ENCODE data around the gene WNK1. TPM values are rescaled to one million over a fixed set of nuclear protein-coding genes. Genes with fewer than 3 reads are reported as not detected.
A peak's percentile ranks its signal among the peaks of the same experiment; 100 is the strongest.

Gene WNK1
- total and polyA plus RNA-seq, 11 donors, result 59.9 to 373 (median 290) TPM

DNA sequence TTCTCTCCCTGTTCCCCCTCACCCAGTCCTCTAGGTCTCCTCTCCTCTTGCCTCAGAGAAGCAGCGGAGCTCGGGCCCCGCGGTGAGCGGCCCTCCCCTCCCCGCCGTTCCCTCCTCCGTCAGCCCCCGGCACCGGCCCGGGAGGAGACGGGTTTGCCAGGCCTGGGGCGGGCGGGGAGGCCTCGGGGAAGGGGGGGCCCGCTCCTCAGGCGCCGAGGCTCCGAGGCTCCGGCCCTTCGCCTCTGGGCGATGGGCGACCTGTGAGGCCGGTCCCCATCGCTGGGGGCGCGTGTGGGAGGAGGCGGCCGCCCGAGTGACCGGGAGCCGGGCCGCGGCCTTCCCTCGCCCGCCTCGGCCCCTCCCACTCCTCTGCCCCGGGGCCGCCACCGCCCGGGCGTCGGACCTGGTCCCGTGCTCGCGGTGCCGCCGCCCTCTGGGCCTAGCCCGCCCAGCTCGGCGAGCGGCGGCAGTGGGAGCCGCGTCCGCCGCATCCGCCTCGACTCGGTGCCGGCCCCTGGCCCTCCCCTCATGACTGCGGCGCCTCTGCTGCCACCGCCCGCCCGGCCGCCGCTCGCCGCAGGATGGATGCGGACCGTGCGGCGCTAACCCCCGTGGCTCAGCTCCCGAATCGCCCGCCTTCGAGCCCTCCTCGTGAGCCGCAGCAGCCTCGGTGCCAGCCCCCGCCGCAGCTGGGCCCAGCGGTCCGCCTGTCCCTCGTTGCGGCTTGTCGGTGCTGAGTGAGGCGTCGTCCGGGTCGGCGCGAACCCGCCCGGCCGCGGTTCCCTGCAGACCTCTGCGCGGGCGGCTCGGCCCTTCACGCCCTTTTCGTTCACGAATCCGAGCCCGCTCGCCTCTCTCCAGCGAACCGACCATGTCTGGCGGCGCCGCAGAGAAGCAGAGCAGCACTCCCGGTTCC lies 574 bp downstream of the WNK1 start:
- intact Hi-C loops (cut with DNase I), result loop anchor here (2.0 to 5.0 kb wide), 14 partner anchors 36 to 194 kb away; partner anchors contain the start of genes RAD52 (in 2 of the 10) and NINJ2 (in 1 of the 10)
- H3K4me1 ChIP-seq, result peaks cover 0 to 63% (median 36%) of the 10 kb centered on the region in 12 donors
- H3K27me3 ChIP-seq, result no peaks in the 10 kb centered on the region
- peak overlapping the region; percentile 79 to 99 (median 98) for H3K27ac ChIP-seq
- peak overlapping the region; percentile 61 to 97 (median 86) for H3K4me3 ChIP-seq
- DNase-seq (peak; percentile 63 to 81 (median 70)), ATAC-seq (peak in 3 of 4 donors; percentile 12 to 72 (median 60))
- WGBS, 4 donors, result 0 to 1% (median 0%) methylated on average over 62 to 115 of the region's 115 CpGs
- H3K9me3 ChIP-seq, result no peaks in the 10 kb centered on the region
- TF ChIP-seq, protein P1, sequence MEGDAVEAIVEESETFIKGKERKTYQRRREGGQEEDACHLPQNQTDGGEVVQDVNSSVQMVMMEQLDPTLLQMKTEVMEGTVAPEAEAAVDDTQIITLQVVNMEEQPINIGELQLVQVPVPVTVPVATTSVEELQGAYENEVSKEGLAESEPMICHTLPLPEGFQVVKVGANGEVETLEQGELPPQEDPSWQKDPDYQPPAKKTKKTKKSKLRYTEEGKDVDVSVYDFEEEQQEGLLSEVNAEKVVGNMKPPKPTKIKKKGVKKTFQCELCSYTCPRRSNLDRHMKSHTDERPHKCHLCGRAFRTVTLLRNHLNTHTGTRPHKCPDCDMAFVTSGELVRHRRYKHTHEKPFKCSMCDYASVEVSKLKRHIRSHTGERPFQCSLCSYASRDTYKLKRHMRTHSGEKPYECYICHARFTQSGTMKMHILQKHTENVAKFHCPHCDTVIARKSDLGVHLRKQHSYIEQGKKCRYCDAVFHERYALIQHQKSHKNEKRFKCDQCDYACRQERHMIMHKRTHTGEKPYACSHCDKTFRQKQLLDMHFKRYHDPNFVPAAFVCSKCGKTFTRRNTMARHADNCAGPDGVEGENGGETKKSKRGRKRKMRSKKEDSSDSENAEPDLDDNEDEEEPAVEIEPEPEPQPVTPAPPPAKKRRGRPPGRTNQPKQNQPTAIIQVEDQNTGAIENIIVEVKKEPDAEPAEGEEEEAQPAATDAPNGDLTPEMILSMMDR (IDR thresholded peaks at IDR 0.05), result peak in 7 of 12 donors; percentile 4 to 39 (median 24)
- peak in 1 of 2 donors; percentile 7 for TF ChIP-seq POLR2A (IDR thresholded peaks at IDR 0.05)
- H3K36me3 ChIP-seq, result no peaks in the 10 kb centered on the region

DNA sequence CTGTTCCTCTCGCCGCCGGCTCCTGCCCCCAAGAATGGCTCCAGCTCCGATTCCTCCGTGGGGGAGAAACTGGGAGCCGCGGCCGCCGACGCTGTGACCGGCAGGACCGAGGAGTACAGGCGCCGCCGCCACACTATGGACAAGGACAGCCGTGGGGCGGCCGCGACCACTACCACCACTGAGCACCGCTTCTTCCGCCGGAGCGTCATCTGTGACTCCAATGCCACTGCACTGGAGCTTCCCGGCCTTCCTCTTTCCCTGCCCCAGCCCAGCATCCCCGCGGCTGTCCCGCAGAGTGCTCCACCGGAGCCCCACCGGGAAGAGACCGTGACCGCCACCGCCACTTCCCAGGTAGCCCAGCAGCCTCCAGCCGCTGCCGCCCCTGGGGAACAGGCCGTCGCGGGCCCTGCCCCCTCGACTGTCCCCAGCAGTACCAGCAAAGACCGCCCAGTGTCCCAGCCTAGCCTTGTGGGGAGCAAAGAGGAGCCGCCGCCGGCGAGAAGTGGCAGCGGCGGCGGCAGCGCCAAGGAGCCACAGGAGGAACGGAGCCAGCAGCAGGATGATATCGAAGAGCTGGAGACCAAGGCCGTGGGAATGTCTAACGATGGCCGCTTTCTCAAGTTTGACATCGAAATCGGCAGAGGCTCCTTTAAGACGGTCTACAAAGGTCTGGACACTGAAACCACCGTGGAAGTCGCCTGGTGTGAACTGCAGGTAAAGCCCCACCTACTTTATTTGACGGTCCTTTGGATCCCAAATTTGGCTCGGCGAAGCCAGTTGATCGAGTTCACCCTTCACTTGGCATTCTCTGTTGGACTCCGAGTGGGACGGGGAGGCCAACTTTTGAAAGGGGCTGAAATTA lies 1.5 kb downstream of the WNK1 start:
- 0% methylated on average over 32 to 63 of the region's 63 CpGs for WGBS, 4 donors
- no peaks in the 10 kb centered on the region for H3K36me3 ChIP-seq
- no peaks in the 10 kb centered on the region for H3K9me3 ChIP-seq
- ATAC-seq (peak in 3 of 4 donors; percentile 7 to 17 (median 16)), DNase-seq (peak; percentile 47 to 81 (median 61))
- peaks cover 0 to 68% (median 38%) of the 10 kb centered on the region in 12 donors for H3K4me1 ChIP-seq
- intact Hi-C loops (cut with DNase I), result loop anchor here (2.0 to 5.0 kb wide), 17 partner anchors 37 to 193 kb away; partner anchors contain the start of genes RAD52 (in 2 of the 10) and NINJ2 (in 1 of the 10)
- TF ChIP-seq POLR2A (IDR thresholded peaks at IDR 0.05), result no peak
- TF ChIP-seq, protein P1 (IDR thresholded peaks at IDR 0.05), result peak in 6 of 12 donors; percentile 5 to 33 (median 12)
- no peaks in the 10 kb centered on the region for H3K27me3 ChIP-seq
- peak overlapping the region; percentile 61 to 97 (median 86) for H3K4me3 ChIP-seq
- H3K27ac ChIP-seq, result peak overlapping the region; percentile 79 to 99 (median 98)

DNA sequence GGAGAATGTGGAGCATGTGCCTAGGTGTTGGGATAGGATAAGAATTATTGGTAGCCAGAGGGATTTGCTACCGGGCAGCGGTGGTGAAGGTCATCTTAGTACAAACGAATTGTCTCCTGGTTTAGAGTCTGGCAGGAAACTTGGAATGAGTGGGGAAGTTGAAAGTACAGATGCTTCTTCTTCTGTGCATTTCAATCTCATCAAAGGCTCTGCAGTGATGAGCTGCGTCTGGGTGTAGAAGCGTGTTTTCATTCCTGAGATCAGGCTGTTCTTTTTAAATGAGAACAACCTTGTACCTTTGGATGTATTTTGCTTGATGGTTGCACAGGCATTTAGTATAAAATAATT lies 2.1 kb downstream of the WNK1 start:
- H3K4me3 ChIP-seq, result peak overlapping the region; percentile 61 to 97 (median 86)
- H3K27me3 ChIP-seq, result no peaks in the 10 kb centered on the region
- peaks cover 0 to 71% (median 41%) of the 10 kb centered on the region in 12 donors for H3K4me1 ChIP-seq
- ATAC-seq (no peak), DNase-seq (no peak)
- H3K9me3 ChIP-seq, result no peaks in the 10 kb centered on the region
- intact Hi-C loops (cut with DNase I), result loop anchor here in 9 of 10 donors (2.0 to 5.0 kb wide), 14 partner anchors 37 to 193 kb away; partner anchors contain the start of genes RAD52 (in 2 of the 9) and NINJ2 (in 1 of the 9)
- WGBS, 4 donors, result 0 to 2% (median 1%) methylated on average over 5 of the region's 5 CpGs
- TF ChIP-seq, protein P1 (IDR thresholded peaks at IDR 0.05), result no peak
- no peak for TF ChIP-seq POLR2A (IDR thresholded peaks at IDR 0.05)
- peak overlapping the region; percentile 79 to 99 (median 98) for H3K27ac ChIP-seq
- H3K36me3 ChIP-seq, result no peaks in the 10 kb centered on the region

Data from heart left ventricle (tissue), 16 donors.